SK-N-SH treated with all-trans-retinoic acid at 6 μM for 48 hours (cell line): ENCODE data around the gene NUP37.

Experiments used
- BACH2 ChIP-seq: fragments of 250-450 bp; sonication (Bioruptor Pico); IDR thresholded peaks from 2 replicates; pipeline ENCODE4 v1.9.0; 2021; ENCODE audit warnings: mild to moderate bottlenecking, borderline replicate concordance
- ESRRG ChIP-seq: fragments of 250-450 bp; sonication (Bioruptor Pico); IDR thresholded peaks from 2 replicates; pipeline ENCODE4 v1.6.1; 2021; ENCODE audit warnings: mild to moderate bottlenecking

GRCh38 chr12:102144221-102144620 is 24.3 kb upstream of the NUP37 start:
- no peak for TF ChIP-seq ESRRG (CRISPR knock-in tag)
- TF ChIP-seq BACH2 (CRISPR knock-in tag) = no peak
